NT2/D1 (cell line): ENCODE measurements around the gene SNAPC1.

Experiments used
- DNase-seq: peaks from one replicate; pipeline ENCODE4 v3.0.0-alpha.2; 2011; ENCODE audit warnings: low read depth, low spot score
- H3K27me3 ChIP-seq: 2 replicates; pipeline ENCODE4 v1.6.0; 2011; ENCODE audit warnings: mild to moderate bottlenecking; ENCODE audit not compliant: insufficient read length, insufficient read depth
- H3K36me3 ChIP-seq: 2 replicates; pipeline ENCODE4 v1.6.1; 2011; ENCODE audit warnings: mild to moderate bottlenecking, low read length, mixed read lengths; ENCODE audit not compliant: insufficient read depth, insufficient read length
- H3K4me1 ChIP-seq: 2 replicates; pipeline ENCODE4 v1.5.1; 2011; ENCODE audit not compliant: insufficient read depth, insufficient read length
- H3K4me3 ChIP-seq: 2 replicates; pipeline ENCODE4 v1.5.1; 2011; ENCODE audit warnings: low read depth; ENCODE audit not compliant: insufficient read length
- H3K9ac ChIP-seq: 2 replicates; pipeline ENCODE4 v1.6.0; 2011; ENCODE audit warnings: low read depth; ENCODE audit not compliant: insufficient read length
- H3K9me3 ChIP-seq: 2 replicates; pipeline ENCODE4 v1.5.1; 2011; ENCODE audit warnings: mild to moderate bottlenecking, low read length; ENCODE audit not compliant: insufficient read depth
- SUZ12 ChIP-seq: IDR thresholded peaks from 2 replicates; pipeline ENCODE4 v1.6.1; 2011; ENCODE audit not compliant: insufficient read length, insufficient read depth; ENCODE audit errors: extremely low read depth
- YY1 ChIP-seq: IDR thresholded peaks from 2 replicates; pipeline ENCODE4 v1.6.1; 2011; ENCODE audit not compliant: insufficient read length, insufficient read depth
- ZNF274 ChIP-seq: IDR thresholded peaks from 2 replicates; pipeline ENCODE4 v1.6.1; 2011; ENCODE audit warnings: mild to moderate bottlenecking, low read depth, low read length

The SNAPC1 gene

DNA sequence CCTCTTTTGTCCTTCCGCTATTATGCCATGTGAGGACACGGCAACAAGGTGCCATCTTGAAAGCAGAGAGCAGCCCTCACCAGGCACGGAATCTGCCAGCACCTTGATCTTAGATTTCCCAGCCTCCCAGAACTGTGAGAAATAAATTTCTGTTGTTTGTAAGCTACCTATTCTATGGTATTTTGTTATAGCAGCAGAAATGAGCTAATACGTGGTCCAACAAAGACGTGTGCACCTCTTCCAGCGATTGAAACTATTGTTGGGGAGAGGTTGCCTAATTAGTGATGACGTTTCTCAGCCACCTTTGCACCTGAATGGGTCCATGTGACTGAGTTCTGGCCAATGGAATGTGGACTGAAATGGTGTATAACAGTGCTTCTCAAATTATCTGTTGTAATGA, 2.3 kb upstream of the SNAPC1 start:
- no peaks in the 10 kb centered on the region; the same call in 1 of the 2 replicates for H3K9me3 ChIP-seq
- no peak overlapping the region for H3K4me3 ChIP-seq
- no peaks in the 10 kb centered on the region for H3K4me1 ChIP-seq
- DNase-seq: no peak
- no peaks in the 10 kb centered on the region for H3K27me3 ChIP-seq
- no peak overlapping the region for H3K9ac ChIP-seq
- H3K36me3 ChIP-seq: no peaks in the 10 kb centered on the region
- no peak for TF ChIP-seq YY1
- no peak for TF ChIP-seq SUZ12
- TF ChIP-seq ZNF274: no peak

GRCh38 chr14:61761557-61761956, 663 bp upstream of the SNAPC1 start:
- Histone ChIP-seq H3K9me3 (no peaks in the 10 kb centered on the region), H3K4me1 (no peaks in the 10 kb centered on the region), H3K9ac (peak overlapping the region; percentile 84), H3K4me3 (peak overlapping the region; percentile 79), H3K27me3 (no peaks in the 10 kb centered on the region), H3K36me3 (no peaks in the 10 kb centered on the region)
- TF ChIP-seq SUZ12: no peak
- no peak for TF ChIP-seq YY1
- TF ChIP-seq ZNF274: no peak
- DNase-seq: no peak

DNA sequence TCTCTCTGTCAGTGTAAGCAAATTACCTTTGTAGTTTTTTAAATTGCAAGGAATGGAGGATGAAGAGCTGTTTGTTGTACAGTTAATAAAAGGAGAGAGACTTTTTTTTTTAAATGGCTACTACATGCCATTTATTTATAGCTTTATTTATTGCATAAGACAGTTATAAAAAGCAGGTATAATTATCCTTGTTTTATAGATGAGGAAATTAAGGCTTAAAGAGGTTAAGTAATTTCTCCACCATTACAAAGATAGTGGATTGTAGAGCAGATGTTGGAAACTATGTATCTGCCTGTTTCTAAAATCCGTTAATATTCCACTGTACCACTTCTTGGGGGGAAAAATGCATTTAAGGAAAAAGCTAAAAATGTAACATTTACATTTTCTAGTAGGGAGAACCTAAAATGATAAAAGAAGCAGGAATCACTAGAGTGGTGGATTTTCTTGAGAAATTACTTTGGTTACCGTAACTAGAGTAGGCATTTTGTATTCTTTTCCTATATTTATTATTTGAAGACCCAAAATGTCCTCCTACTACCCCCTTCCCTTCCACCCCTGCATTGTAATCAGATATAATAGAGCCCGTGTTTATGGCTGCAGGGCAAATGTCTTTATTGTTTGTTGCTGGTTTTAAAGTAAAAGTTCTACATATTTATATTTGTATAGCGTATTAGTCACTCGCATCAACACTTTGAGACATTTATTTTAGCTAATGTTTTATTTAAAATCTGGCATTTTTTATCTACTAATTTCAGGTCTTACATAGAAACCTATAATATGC, 2.3 kb downstream of the SNAPC1 start:
- Histone ChIP-seq H3K9me3 (no peaks in the 10 kb centered on the region), H3K9ac (no peak overlapping the region), H3K36me3 (peaks cover 20% of the 10 kb centered on the region), H3K27me3 (no peaks in the 10 kb centered on the region), H3K4me1 (no peaks in the 10 kb centered on the region), H3K4me3 (no peak overlapping the region)
- TF ChIP-seq SUZ12 (no peak), YY1 (no peak), ZNF274 (no peak)
- no peak for DNase-seq

- TF ChIP-seq ZNF274 (no peak), SUZ12 (no peak), YY1 (no peak)
- Histone ChIP-seq H3K4me1 (no peaks in the 10 kb centered on the region), H3K9me3 (no peaks in the 10 kb centered on the region), H3K4me3 (no peak overlapping the region), H3K9ac (no peak overlapping the region), H3K27me3 (no peaks in the 10 kb centered on the region), H3K36me3 (peaks cover 28% of the 10 kb centered on the region)
- no peak for DNase-seq
Observed at GRCh38 chr14:61765225-61765943, 3.2 kb downstream of the SNAPC1 start.

DNA sequence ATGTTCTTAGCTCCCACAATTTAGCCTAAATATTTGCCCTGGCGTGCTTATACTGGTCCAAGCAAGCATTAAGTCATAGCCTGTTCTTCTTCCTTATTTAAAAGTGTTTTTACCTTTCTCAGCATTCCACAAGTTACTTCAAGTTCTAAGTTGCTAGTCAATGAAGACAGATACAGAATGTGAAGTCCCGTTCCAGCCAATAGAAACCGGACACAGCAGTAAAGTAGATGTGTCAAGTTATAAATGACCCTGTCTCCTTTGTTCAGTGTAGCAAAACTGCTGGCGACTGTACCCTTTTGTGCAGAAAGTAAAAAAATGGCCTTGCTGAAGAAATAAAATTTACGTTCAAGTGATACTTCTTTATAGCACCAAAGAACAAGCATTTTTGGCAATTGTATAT, 3.9 kb downstream of the SNAPC1 start:
- no peak overlapping the region for H3K4me3 ChIP-seq
- H3K36me3 ChIP-seq: peaks cover 31% of the 10 kb centered on the region
- H3K9me3 ChIP-seq: no peaks in the 10 kb centered on the region
- no peak for TF ChIP-seq ZNF274
- no peak for TF ChIP-seq SUZ12
- TF ChIP-seq YY1: no peak
- H3K9ac ChIP-seq: no peak overlapping the region
- H3K27me3 ChIP-seq: no peaks in the 10 kb centered on the region
- no peaks in the 10 kb centered on the region for H3K4me1 ChIP-seq
- no peak for DNase-seq

DNA sequence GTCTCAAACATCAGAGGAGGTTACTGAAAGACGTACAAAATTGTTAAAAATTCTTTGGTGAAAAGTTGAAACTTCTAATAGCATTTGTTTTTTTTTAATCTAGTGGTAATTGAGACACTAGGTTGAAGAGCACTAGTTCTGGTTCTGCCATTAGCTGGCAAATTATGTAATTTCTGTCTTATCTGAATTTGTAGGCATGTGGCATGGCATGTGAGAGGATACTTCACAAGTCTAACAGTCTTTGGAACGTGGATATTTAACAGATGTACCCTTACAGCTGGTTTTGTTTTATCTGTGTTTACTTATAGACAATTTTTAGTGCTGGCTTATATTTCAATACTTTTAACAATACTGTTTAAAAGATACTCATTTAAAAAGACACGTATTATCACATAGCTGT, 6.0 kb downstream of the SNAPC1 start:
- no peak for TF ChIP-seq SUZ12
- TF ChIP-seq ZNF274: no peak
- TF ChIP-seq YY1: no peak
- Histone ChIP-seq H3K9me3 (no peaks in the 10 kb centered on the region), H3K36me3 (peaks cover 51% of the 10 kb centered on the region), H3K4me1 (no peaks in the 10 kb centered on the region), H3K9ac (no peak overlapping the region), H3K4me3 (no peak overlapping the region), H3K27me3 (no peaks in the 10 kb centered on the region)
- no peak for DNase-seq

GRCh38 chr14:61769893-61770292, 7.7 kb downstream of the SNAPC1 start:
- Histone ChIP-seq H3K4me1 (no peaks in the 10 kb centered on the region), H3K9me3 (no peaks in the 10 kb centered on the region), H3K36me3 (peaks cover 58% of the 10 kb centered on the region), H3K9ac (no peak overlapping the region), H3K27me3 (no peaks in the 10 kb centered on the region), H3K4me3 (no peak overlapping the region)
- DNase-seq: no peak
- TF ChIP-seq ZNF274 (no peak), YY1 (no peak), SUZ12 (no peak)

DNA sequence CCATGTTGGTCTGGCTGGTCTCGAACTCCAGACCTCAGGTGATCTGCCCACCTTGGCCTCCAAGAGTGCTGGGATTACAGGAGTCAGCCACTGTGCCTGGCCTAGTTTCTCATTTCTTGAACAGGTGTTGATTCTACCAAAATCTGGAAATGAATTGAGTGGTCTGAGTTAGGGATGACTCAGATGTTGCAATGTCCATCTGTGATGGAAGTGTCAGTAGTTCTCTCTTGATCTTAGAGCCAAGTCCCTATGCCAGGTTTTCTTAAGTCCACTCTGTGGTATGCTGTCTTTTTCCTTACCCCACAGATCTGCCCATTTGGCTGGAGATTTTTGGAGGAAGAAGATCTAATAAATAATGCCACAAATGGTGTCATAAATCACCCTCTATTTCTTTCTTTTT, 12.6 kb downstream of the SNAPC1 start:
- H3K4me1 ChIP-seq: no peaks in the 10 kb centered on the region
- no peak overlapping the region for H3K4me3 ChIP-seq
- DNase-seq: no peak
- H3K9ac ChIP-seq: no peak overlapping the region
- no peaks in the 10 kb centered on the region for H3K27me3 ChIP-seq
- TF ChIP-seq YY1 (no peak), SUZ12 (no peak), ZNF274 (no peak)
- H3K36me3 ChIP-seq: peaks cover 71% of the 10 kb centered on the region
- H3K9me3 ChIP-seq: no peaks in the 10 kb centered on the region
